Osteocyte (in vitro differentiated cells): ENCODE measurements around the gene RPL36. TPM values are rescaled to one million over a fixed set of nuclear protein-coding genes. Genes with fewer than 3 reads are reported as not detected.

Experiments used
- DNase-seq: peaks from one replicate; pipeline ENCODE4 v3.0.0; 2021; ENCODE audit warnings: mixed read lengths; ENCODE audit not compliant: unreplicated experiment; ENCODE audit errors: extremely low spot score
- H3K27ac Mint-ChIP-seq: one replicate; pipeline ENCODE4 v1.8.0; 2021; ENCODE audit warnings: mild to moderate bottlenecking, mixed read lengths; ENCODE audit not compliant: unreplicated experiment
- H3K27me3 Mint-ChIP-seq: one replicate; pipeline ENCODE4 v1.8.0; 2021; ENCODE audit warnings: mixed read lengths; ENCODE audit not compliant: unreplicated experiment
- H3K36me3 Mint-ChIP-seq: one replicate; pipeline ENCODE4 v1.8.0; 2021; ENCODE audit warnings: mixed read lengths; ENCODE audit not compliant: unreplicated experiment
- H3K4me1 Mint-ChIP-seq: one replicate; pipeline ENCODE4 v1.8.0; 2021; ENCODE audit warnings: mixed read lengths; ENCODE audit not compliant: unreplicated experiment
- H3K4me3 Mint-ChIP-seq: one replicate; pipeline ENCODE4 v1.8.0; 2021; ENCODE audit warnings: mild to moderate bottlenecking, moderate library complexity, mixed read lengths; ENCODE audit not compliant: unreplicated experiment
- H3K9me3 Mint-ChIP-seq: one replicate; pipeline ENCODE4 v1.8.0; 2021; ENCODE audit warnings: mixed read lengths; ENCODE audit not compliant: unreplicated experiment
- total RNA-seq: library from RNA; stranded (reverse); gene quantifications from 2 replicates; pipeline ENCODE4 v1.2.1, GENCODE V29; 2021
- TF ChIP-seq, protein P1 (sequence below): fragments of 200-600 bp; sonication (generic); IDR thresholded peaks from 2 replicates; pipeline ENCODE4 v1.5.0; 2021; ENCODE audit warnings: antibody characterized with exemption, mild to moderate bottlenecking, moderate library complexity

RPL36 gene
- total RNA-seq, 1 donor from 2014 or later, result 728 TPM

GRCh38 chr19:5677136-5677535 lies 13.0 kb upstream of the RPL36 start:
- TF ChIP-seq, protein P1, sequence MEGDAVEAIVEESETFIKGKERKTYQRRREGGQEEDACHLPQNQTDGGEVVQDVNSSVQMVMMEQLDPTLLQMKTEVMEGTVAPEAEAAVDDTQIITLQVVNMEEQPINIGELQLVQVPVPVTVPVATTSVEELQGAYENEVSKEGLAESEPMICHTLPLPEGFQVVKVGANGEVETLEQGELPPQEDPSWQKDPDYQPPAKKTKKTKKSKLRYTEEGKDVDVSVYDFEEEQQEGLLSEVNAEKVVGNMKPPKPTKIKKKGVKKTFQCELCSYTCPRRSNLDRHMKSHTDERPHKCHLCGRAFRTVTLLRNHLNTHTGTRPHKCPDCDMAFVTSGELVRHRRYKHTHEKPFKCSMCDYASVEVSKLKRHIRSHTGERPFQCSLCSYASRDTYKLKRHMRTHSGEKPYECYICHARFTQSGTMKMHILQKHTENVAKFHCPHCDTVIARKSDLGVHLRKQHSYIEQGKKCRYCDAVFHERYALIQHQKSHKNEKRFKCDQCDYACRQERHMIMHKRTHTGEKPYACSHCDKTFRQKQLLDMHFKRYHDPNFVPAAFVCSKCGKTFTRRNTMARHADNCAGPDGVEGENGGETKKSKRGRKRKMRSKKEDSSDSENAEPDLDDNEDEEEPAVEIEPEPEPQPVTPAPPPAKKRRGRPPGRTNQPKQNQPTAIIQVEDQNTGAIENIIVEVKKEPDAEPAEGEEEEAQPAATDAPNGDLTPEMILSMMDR, result no peak
- H3K27ac Mint-ChIP-seq, result no peak overlapping the region
- H3K36me3 Mint-ChIP-seq, result peaks cover 2% of the 10 kb centered on the region
- DNase-seq, result no peak
- H3K27me3 Mint-ChIP-seq, result no peaks in the 10 kb centered on the region
- H3K9me3 Mint-ChIP-seq, result no peaks in the 10 kb centered on the region
- H3K4me1 Mint-ChIP-seq, result peaks cover 17% of the 10 kb centered on the region
- no peak overlapping the region for H3K4me3 Mint-ChIP-seq

DNA sequence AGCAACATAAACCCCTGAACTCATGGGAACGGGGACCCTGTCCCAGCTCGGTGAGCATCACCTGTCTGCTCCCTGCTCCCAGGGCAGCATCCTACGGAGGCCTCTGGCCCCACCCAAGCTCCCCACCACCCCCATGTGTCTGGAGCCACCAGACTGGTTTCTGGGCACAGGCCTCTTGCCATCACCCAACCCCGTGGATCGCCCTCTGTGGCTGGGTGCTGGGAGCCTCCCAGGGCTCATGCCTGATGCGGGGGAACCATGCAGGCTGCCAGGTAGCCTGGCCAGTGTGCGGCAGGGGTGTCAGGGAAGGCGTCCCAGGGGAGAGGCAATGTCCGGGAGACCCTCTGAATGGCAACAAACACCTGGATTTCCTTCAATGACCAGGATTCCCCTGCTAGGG lies 12.5 kb upstream of the RPL36 start:
- H3K27me3 Mint-ChIP-seq, result no peaks in the 10 kb centered on the region
- TF ChIP-seq, protein P1, result no peak
- no peak overlapping the region for H3K27ac Mint-ChIP-seq
- H3K4me1 Mint-ChIP-seq, result peaks cover 19% of the 10 kb centered on the region
- H3K36me3 Mint-ChIP-seq, result peaks cover 2% of the 10 kb centered on the region
- H3K4me3 Mint-ChIP-seq, result no peak overlapping the region
- H3K9me3 Mint-ChIP-seq, result no peaks in the 10 kb centered on the region
- no peak for DNase-seq

DNA sequence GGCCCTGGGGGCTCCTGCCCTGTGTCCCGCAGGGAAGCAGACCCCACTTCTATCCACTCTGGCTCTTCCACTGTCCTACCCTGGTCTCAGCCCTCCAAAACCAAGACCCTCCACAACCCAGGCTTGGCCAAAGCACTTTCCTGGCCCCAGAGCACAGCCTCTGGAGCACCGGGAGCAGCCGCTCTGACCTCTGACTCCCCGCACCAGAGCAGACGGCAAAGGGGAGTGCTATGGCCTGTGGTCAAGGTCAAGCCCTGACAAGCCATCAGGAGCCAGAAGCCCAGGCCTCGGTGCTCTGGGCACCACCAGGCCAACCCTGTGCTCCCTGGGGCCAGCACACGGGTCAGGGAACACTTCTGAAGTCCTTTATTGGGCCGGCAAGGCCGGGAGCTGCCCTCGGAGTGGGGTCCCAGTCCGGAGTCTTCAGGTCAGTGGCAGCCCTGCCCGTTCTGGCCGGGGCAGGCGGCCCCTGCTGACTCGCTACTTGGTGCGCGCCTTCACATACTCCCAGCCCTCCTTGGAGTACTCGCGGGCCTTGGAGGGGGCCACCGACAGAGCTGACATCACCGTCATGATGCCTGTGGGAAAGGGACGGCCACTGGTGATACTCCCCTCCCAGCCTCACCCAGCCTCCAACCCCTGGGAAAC lies 11.9 kb upstream of the RPL36 start:
- peaks cover 2% of the 10 kb centered on the region for H3K36me3 Mint-ChIP-seq
- DNase-seq, result no peak
- no peak overlapping the region for H3K4me3 Mint-ChIP-seq
- no peaks in the 10 kb centered on the region for H3K27me3 Mint-ChIP-seq
- no peak overlapping the region for H3K27ac Mint-ChIP-seq
- no peaks in the 10 kb centered on the region for H3K9me3 Mint-ChIP-seq
- TF ChIP-seq, protein P1, result no peak
- peaks cover 19% of the 10 kb centered on the region for H3K4me1 Mint-ChIP-seq

DNA sequence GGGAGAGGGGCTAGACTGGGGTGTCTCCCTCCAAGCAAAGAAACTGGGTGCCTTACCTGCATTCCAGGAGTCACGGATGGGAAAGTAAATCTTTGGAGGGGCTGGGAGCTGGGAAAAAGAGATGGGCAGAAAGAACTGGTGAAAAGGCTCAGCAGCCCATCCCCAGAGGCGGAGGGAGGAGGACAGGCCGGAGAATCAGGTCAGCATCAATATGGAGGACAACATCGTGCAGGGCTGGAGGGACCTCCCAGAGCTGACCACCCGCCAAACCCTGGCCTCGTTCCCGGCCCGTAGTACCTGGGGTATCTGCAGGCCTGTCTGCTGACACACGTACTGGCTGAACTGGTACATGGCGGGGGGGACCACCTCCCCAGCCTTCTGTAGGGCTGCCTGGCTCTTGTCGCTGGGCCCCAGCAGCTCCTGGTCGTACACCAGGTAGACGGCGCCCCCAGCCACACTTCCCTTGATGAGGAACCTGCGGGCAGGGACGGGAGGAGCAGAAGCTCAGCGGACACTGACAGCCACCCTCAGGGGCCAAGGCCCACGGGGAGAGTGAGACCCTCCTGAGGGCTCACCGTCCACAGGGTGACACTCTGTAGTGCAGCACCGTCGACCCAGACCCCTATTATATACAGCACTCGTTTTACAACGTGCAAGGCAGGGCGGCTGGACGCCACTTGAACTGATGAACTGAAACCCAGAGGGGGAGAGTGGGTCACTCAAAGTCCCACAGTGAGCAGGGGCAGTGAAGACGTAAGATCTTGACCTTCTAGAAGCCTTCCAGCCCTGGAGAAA lies 10.6 kb upstream of the RPL36 start:
- H3K9me3 Mint-ChIP-seq, result no peaks in the 10 kb centered on the region
- H3K36me3 Mint-ChIP-seq, result peaks cover 2% of the 10 kb centered on the region
- TF ChIP-seq, protein P1, result no peak
- peaks cover 19% of the 10 kb centered on the region for H3K4me1 Mint-ChIP-seq
- no peaks in the 10 kb centered on the region for H3K27me3 Mint-ChIP-seq
- peak overlapping the region; percentile 100 for H3K27ac Mint-ChIP-seq
- no peak for DNase-seq
- peak overlapping the region; percentile 91 for H3K4me3 Mint-ChIP-seq

GRCh38 chr19:5680084-5680436 lies 10.0 kb upstream of the RPL36 start:
- Mint-ChIP-seq H3K36me3 (peaks cover 2% of the 10 kb centered on the region), H3K4me1 (peaks cover 19% of the 10 kb centered on the region), H3K9me3 (no peaks in the 10 kb centered on the region), H3K4me3 (peak overlapping the region; percentile 91), H3K27me3 (no peaks in the 10 kb centered on the region), H3K27ac (peak overlapping the region; percentile 100)
- TF ChIP-seq, protein P1, result no peak
- DNase-seq, result no peak
